Measurements from ENCODE around the gene GPR153. TPM values are rescaled to one million over a fixed set of nuclear protein-coding genes. Genes with fewer than 3 reads are reported as not detected.

GPR153 gene
- total and polyA plus RNA-seq, 2 donors (not counting 1 experiment from before 2014, with no cell fraction given) = 4.0 to 8.9 TPM

DNA sequence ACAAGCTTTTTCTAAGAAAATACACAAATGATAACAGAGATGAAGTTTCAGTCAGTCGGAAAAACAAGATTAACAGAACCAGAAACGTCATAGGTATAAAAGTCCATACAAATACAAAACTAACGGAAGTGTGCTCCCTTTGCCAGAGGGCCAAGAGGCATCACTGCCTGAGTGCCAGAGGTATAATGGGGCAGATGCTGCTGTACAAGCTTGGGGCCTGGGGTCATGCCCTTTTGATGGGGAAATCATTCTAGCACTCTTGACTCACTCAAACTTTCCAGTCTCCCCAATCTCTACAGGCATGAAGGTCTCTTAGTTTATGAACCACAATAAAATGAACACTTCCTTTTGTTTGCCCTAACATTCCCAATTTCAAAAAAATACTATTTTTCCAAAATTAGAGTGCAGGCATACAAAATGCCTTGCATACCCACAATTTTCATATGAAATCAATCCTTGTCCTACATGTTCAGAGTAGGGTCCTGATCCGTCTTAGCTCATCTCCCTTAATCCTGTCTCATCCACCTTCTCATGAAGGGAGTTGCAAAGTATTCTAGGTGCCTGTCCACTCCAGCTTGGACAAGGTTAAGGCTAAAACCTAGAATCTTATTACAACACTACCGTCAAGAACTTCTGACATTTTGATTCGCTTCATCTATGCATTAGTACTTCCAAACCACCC is 63.0 kb downstream of the GPR153 start:
- Histone ChIP-seq H3K4me2 (ENCODE audit: extremely low read depth, insufficient read depth, low read length) (peak overlapping the region; percentile 86), H3K4me3 (replicated peaks in 1 of 4; ENCODE audit: control extremely low read depth in 1 of 4, insufficient read depth in 1 of 4, low read depth in 3 of 4, low read length in 4 of 4) (peak overlapping the region; percentile 88 to 100 (median 93)), H3K36me3 (ENCODE audit: control insufficient read depth, insufficient read depth, low read length) (peaks cover 6% of the 10 kb centered on the region), H3K79me2 (ENCODE audit: control insufficient read depth, insufficient read depth, low read length) (peaks cover 51% of the 10 kb centered on the region), H2AFZ (ENCODE audit: low read length) (no peak overlapping the region), H3K27ac (ENCODE audit: insufficient read depth, low read length) (peak overlapping the region; percentile 85), H3K4me1 (ENCODE audit: control insufficient read depth, extremely low read depth, insufficient read depth, low read length) (peaks cover 9% of the 10 kb centered on the region), H3K27me3 (ENCODE audit: control insufficient read depth, insufficient read depth, low read length) (no peaks in the 10 kb centered on the region), H4K20me1 (ENCODE audit: control insufficient read depth, extremely low read depth, insufficient read depth, low read length) (no peaks in the 10 kb centered on the region), H3K9ac (ENCODE audit: insufficient read depth, low read length) (no peak overlapping the region), H3K9me3 (ENCODE audit: control insufficient read depth, insufficient read depth, low read depth, low read length) (no peaks in the 10 kb centered on the region)
- no peak for DNase-seq (ENCODE audit: low read depth in 2 of 2)
- TF ChIP-seq EZH2 (IDR thresholded peaks at IDR 0.05; ENCODE audit: low read length, missing control alignments) = no peak
- TF ChIP-seq, protein P1, sequence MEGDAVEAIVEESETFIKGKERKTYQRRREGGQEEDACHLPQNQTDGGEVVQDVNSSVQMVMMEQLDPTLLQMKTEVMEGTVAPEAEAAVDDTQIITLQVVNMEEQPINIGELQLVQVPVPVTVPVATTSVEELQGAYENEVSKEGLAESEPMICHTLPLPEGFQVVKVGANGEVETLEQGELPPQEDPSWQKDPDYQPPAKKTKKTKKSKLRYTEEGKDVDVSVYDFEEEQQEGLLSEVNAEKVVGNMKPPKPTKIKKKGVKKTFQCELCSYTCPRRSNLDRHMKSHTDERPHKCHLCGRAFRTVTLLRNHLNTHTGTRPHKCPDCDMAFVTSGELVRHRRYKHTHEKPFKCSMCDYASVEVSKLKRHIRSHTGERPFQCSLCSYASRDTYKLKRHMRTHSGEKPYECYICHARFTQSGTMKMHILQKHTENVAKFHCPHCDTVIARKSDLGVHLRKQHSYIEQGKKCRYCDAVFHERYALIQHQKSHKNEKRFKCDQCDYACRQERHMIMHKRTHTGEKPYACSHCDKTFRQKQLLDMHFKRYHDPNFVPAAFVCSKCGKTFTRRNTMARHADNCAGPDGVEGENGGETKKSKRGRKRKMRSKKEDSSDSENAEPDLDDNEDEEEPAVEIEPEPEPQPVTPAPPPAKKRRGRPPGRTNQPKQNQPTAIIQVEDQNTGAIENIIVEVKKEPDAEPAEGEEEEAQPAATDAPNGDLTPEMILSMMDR (conservative IDR thresholded peaks at IDR 0.05 in 1 of 2, IDR thresholded peaks at IDR 0.05 in 1 of 2; ENCODE audit: low read depth in 1 of 2, low read length in 2 of 2) = no peak

Other genes with a start within 250 kb of the GPR153 start
- 2.3 and 2.5 TPM in 2 replicates for gene KCNAB2, start 215.2 kb downstream of the GPR153 start, total RNA-seq
- gene KCNAB2, start 215.2 kb downstream of the GPR153 start, polyA plus RNA-seq = 2.1 and 2.2 TPM in 2 replicates
- gene CHD5, start 80.8 kb downstream of the GPR153 start, total RNA-seq = under 0.01 TPM in 2 replicates
- gene CHD5, start 80.8 kb downstream of the GPR153 start, polyA plus RNA-seq = 0.01 and 0.02 TPM in 2 replicates
- gene RPL22, start 61.5 kb downstream of the GPR153 start, total RNA-seq = 159 and 227 TPM in 2 replicates
- 300 and 369 TPM in 2 replicates for gene RPL22, start 61.5 kb downstream of the GPR153 start, polyA plus RNA-seq
- gene RNF207, start 55.0 kb downstream of the GPR153 start, total RNA-seq = 9.2 and 17.2 TPM in 2 replicates
- 2.0 and 2.6 TPM in 2 replicates for gene RNF207, start 55.0 kb downstream of the GPR153 start, polyA plus RNA-seq
- gene ICMT, start 25.1 kb downstream of the GPR153 start, total RNA-seq = 62.4 and 95.1 TPM in 2 replicates
- gene ICMT, start 25.1 kb downstream of the GPR153 start, polyA plus RNA-seq = 91.1 and 95.8 TPM in 2 replicates
- not detected in 2 replicates for gene HES3, start 16.9 kb downstream of the GPR153 start, total RNA-seq
- not detected in 2 replicates for gene HES3, start 16.9 kb downstream of the GPR153 start, polyA plus RNA-seq
- gene ACOT7, start 132.7 kb upstream of the GPR153 start, total RNA-seq = 22.3 and 58.0 TPM in 2 replicates
- 50.7 and 141 TPM in 2 replicates for gene ACOT7, start 132.7 kb upstream of the GPR153 start, polyA plus RNA-seq
- gene HES2, start 158.8 kb upstream of the GPR153 start, total RNA-seq = 0.26 and 0.50 TPM in 2 replicates
- 0.02 TPM in 1 of 2 replicates, not detected in the other for gene HES2, start 158.8 kb upstream of the GPR153 start, polyA plus RNA-seq
- gene ESPN, start 163.7 kb upstream of the GPR153 start, total RNA-seq = not detected in 2 replicates
- gene ESPN, start 163.7 kb upstream of the GPR153 start, polyA plus RNA-seq = not detected in 2 replicates
- 0.51 and 1.5 TPM in 2 replicates for gene TNFRSF25, start 205.1 kb upstream of the GPR153 start, total RNA-seq
- 0.24 and 0.37 TPM in 2 replicates for gene TNFRSF25, start 205.1 kb upstream of the GPR153 start, polyA plus RNA-seq
- 1.3 and 3.3 TPM in 2 replicates for gene PLEKHG5, start 230.6 kb upstream of the GPR153 start, total RNA-seq
- gene PLEKHG5, start 230.6 kb upstream of the GPR153 start, polyA plus RNA-seq = 0.42 and 0.79 TPM in 2 replicates